GM12891 (cell line): ENCODE data around the gene TMEM234.

Experiments
- PAX5 ChIP-seq: IDR thresholded peaks from 2 replicates; pipeline ENCODE4 v1.6.1; 2011; ENCODE audit warnings: low read length, moderate library complexity, mild to moderate bottlenecking; ENCODE audit not compliant: insufficient read depth, severe bottlenecking
- POLR2A ChIP-seq: IDR thresholded peaks from 2 replicates; pipeline ENCODE4 v1.6.1; 2011; ENCODE audit warnings: low read depth, low read length, control low read depth

GRCh38 chr1:32269744-32270143 is 47.6 kb upstream of the TMEM234 start:
- TF ChIP-seq PAX5 (no peak), POLR2A (no peak)
